ENCODE results near the gene ZFP92. TPM values are rescaled to one million over a fixed set of nuclear protein-coding genes. Genes with fewer than 3 reads are reported as not detected.

The ZFP92 gene
- total RNA-seq, 1 experiment from 2014 or later = not detected

- intact Hi-C loops (cut with micrococcal nuclease; ENCODE audit: unreplicated experiment) = no loop called here
- no peak for DNase-seq
- H2AFZ ChIP-seq = no peak overlapping the region
- no peak overlapping the region for H3K27ac ChIP-seq
- no peaks in the 10 kb centered on the region for H4K20me1 ChIP-seq (ENCODE audit: insufficient read depth)
- no peak for TF ChIP-seq EZH2 (IDR thresholded peaks at IDR 0.05; ENCODE audit: low read depth)
- TF ChIP-seq, protein P1, sequence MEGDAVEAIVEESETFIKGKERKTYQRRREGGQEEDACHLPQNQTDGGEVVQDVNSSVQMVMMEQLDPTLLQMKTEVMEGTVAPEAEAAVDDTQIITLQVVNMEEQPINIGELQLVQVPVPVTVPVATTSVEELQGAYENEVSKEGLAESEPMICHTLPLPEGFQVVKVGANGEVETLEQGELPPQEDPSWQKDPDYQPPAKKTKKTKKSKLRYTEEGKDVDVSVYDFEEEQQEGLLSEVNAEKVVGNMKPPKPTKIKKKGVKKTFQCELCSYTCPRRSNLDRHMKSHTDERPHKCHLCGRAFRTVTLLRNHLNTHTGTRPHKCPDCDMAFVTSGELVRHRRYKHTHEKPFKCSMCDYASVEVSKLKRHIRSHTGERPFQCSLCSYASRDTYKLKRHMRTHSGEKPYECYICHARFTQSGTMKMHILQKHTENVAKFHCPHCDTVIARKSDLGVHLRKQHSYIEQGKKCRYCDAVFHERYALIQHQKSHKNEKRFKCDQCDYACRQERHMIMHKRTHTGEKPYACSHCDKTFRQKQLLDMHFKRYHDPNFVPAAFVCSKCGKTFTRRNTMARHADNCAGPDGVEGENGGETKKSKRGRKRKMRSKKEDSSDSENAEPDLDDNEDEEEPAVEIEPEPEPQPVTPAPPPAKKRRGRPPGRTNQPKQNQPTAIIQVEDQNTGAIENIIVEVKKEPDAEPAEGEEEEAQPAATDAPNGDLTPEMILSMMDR (conservative IDR thresholded peaks at IDR 0.05) = no peak
- no peaks in the 10 kb centered on the region for H3K79me2 ChIP-seq (ENCODE audit: low read depth)
- no peaks in the 10 kb centered on the region for H3K27me3 ChIP-seq (ENCODE audit: insufficient read depth, low read depth)
- ChIA-PET CTCF (no interaction called here), POLR2A (ENCODE audit: unreplicated experiment) (no interaction called here)
- no peak overlapping the region for H3K4me2 ChIP-seq
- H3K4me1 ChIP-seq (replicated peaks; ENCODE audit: insufficient read depth) = no peaks in the 10 kb centered on the region
- no peaks in the 10 kb centered on the region for H3K9me3 ChIP-seq (ENCODE audit: insufficient read depth, low read depth)
- no peaks in the 10 kb centered on the region for H3K9me2 ChIP-seq (ENCODE audit: insufficient read depth)
- no TSS peak for BruUV-seq (replicated peaks)
- H3K36me3 ChIP-seq (ENCODE audit: low read depth) = no peaks in the 10 kb centered on the region
- no peaks in the 10 kb centered on the region for H3F3A ChIP-seq (ENCODE audit: insufficient read depth, low read depth)
- H3K4me3 ChIP-seq = no peak overlapping the region
These were observed 43.8 kb downstream of the ZFP92 start for GRCh38 chrX:153454901-153455550.

- H4K20me1 ChIP-seq (ENCODE audit: insufficient read depth) = no peaks in the 10 kb centered on the region
- no peak for DNase-seq
- H3K9me3 ChIP-seq (ENCODE audit: insufficient read depth, low read depth) = no peaks in the 10 kb centered on the region
- POLR2A ChIA-PET (ENCODE audit: unreplicated experiment) = no interaction called here
- TF ChIP-seq, protein P1 (conservative IDR thresholded peaks at IDR 0.05) = no peak
- no peak for TF ChIP-seq EZH2 (IDR thresholded peaks at IDR 0.05; ENCODE audit: low read depth)
- no peak overlapping the region for H3K27ac ChIP-seq
- no peaks in the 10 kb centered on the region for H3K4me1 ChIP-seq (replicated peaks; ENCODE audit: insufficient read depth)
- H3K9me2 ChIP-seq (ENCODE audit: insufficient read depth) = no peaks in the 10 kb centered on the region
- H3K4me2 ChIP-seq = no peak overlapping the region
- no TSS peak for BruUV-seq (replicated peaks)
- no peak overlapping the region for H3K4me3 ChIP-seq
- intact Hi-C loops (cut with micrococcal nuclease; ENCODE audit: unreplicated experiment) = no loop called here
- CTCF ChIA-PET = no interaction called here
- H3K79me2 ChIP-seq (ENCODE audit: low read depth) = no peaks in the 10 kb centered on the region
- no peaks in the 10 kb centered on the region for H3K36me3 ChIP-seq (ENCODE audit: low read depth)
- no peaks in the 10 kb centered on the region for H3K27me3 ChIP-seq (ENCODE audit: insufficient read depth, low read depth)
- no peaks in the 10 kb centered on the region for H3F3A ChIP-seq (ENCODE audit: insufficient read depth, low read depth)
- H2AFZ ChIP-seq = no peak overlapping the region
These were observed 44.3 kb downstream of the ZFP92 start for GRCh38 chrX:153455571-153455970.

DNA sequence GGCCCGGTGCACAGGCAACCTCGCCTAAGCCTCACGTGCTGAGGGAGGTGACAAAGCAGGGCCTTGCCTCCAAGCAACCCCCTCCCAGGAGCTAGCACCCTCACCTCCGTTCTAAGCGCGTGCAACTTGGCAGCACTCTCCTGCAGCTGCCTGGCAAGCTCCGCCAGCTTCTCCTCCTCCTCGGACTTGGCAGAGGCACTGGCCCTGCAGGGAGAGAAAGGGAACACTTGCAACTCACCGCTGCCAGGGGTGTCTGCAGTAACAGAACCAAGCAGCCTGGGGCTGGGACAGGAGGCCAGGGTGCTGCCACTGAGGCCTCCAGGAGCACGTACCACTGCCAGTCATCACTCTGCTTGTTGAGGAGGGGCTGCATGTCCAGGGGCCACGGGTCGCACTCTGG lies 44.9 kb downstream of the ZFP92 start:
- TF ChIP-seq, protein P1 (conservative IDR thresholded peaks at IDR 0.05) = no peak
- no peak for TF ChIP-seq EZH2 (IDR thresholded peaks at IDR 0.05; ENCODE audit: low read depth)
- intact Hi-C loops (cut with micrococcal nuclease; ENCODE audit: unreplicated experiment) = no loop called here
- POLR2A ChIA-PET (ENCODE audit: unreplicated experiment) = no interaction called here
- Histone ChIP-seq H3K4me1 (replicated peaks; ENCODE audit: insufficient read depth) (no peaks in the 10 kb centered on the region), H4K20me1 (ENCODE audit: insufficient read depth) (no peaks in the 10 kb centered on the region), H3K9me2 (ENCODE audit: insufficient read depth) (no peaks in the 10 kb centered on the region), H3K27me3 (ENCODE audit: insufficient read depth, low read depth) (no peaks in the 10 kb centered on the region), H3K9me3 (ENCODE audit: insufficient read depth, low read depth) (no peaks in the 10 kb centered on the region), H3K79me2 (ENCODE audit: low read depth) (no peaks in the 10 kb centered on the region), H3K4me2 (no peak overlapping the region), H3F3A (ENCODE audit: insufficient read depth, low read depth) (no peaks in the 10 kb centered on the region), H3K36me3 (ENCODE audit: low read depth) (no peaks in the 10 kb centered on the region), H2AFZ (no peak overlapping the region), H3K4me3 (no peak overlapping the region), H3K27ac (no peak overlapping the region)
- no peak for DNase-seq
- BruUV-seq (replicated peaks) = no TSS peak
- CTCF ChIA-PET = no interaction called here
